Measurements from ENCODE around the gene ADAT1.
"Not testable (repeated sequence)": the region's sequence is repeated elsewhere in the genome, so short reads cannot be mapped to it uniquely, and the experiment has no call there.

Gene ADAT1

GRCh38 chr16:75620326-75621169, 2.5 kb downstream of the ADAT1 start:
- peak; percentile 20 for DNase-seq (ENCODE audit: low read depth)

DNA sequence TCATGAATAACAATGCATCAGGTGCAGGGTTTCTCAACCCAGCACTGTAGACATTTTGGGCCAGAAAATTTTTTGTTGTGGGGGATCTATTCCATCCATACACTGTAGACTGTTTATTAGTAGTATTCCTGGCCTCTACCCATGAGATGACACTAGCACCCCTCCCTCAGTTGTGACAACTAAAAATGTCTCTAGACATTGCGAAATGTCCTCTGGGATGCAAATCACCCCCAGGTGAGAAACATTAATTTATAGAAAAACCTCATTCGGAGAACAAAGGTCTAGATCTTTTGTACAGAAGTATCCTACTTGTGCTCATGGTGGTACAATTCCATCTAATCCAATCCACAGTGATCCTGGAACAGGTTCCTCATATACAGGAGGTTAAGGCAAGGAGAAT, 4.3 kb downstream of the ADAT1 start:
- no peak for DNase-seq (ENCODE audit: low read depth)

- no peak for DNase-seq (ENCODE audit: low read depth)
Measured at GRCh38 chr16:75617121-75617520, 6.0 kb downstream of the ADAT1 start.

GRCh38 chr16:75616521-75617010, 6.5 kb downstream of the ADAT1 start:
- DNase-seq (ENCODE audit: low read depth) = no peak

DNA sequence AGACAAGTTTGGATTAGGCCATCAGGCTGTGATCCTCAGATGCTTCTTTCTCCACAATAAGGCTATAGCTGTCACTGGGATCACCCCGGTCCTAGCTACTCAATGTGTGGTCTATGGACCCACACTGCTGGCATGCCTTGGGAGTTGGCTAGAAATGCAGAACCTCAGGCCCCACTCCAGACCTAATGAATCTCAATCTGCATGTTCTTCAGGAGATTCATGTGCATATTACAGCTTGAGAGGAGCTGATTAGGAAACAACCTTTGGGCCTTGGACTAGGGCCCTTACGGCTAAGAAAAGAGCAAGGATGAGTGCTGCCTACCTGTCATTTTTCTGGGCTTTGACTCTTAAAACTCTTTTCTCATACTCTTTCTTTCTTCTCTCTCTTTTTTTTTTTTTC, 7.5 kb downstream of the ADAT1 start:
- no peak for DNase-seq (ENCODE audit: low read depth)

DNA sequence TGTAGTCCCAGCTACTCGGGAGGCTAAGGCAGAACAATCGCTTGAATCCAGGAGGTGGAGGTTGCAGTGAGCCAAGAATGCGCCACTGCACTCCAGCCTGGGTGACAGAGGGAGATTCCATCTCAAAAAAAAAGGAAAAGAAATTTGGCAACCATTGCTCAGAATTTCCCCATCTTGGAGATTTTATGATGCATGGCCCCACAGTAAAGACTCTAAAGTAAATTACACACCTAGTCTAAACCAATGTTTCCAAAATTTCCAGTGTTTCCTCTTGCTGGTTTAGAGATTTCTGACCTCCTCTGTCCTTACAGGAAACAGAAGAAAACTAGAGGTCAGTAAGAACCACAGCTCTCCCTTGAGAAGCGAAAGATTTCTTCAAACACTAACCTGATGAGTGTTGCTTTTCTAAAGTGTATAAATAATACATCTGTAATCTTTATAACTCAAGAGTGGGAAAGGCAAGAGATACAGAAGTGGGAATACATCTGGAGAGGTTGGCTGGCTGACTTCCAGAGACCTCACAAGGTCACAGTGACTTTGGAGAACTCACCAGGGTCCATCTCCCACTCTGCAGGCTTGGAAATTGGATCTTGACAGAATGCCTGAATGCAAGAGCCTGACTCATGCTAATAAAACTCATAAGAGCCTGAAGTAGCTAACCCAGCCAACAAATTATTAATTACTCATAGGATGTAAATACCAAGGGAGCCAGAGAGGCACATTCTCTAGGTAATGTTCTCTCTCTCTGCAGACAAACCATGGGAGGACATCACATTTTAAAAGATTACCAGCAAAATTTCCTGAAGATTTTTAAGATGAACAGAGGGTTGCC, 8.8 kb downstream of the ADAT1 start:
- DNase-seq (ENCODE audit: low read depth) = no peak

- no peak for DNase-seq (ENCODE audit: low read depth)
Measured at GRCh38 chr16:75606507-75606906, 16.6 kb downstream of the ADAT1 start.

DNA sequence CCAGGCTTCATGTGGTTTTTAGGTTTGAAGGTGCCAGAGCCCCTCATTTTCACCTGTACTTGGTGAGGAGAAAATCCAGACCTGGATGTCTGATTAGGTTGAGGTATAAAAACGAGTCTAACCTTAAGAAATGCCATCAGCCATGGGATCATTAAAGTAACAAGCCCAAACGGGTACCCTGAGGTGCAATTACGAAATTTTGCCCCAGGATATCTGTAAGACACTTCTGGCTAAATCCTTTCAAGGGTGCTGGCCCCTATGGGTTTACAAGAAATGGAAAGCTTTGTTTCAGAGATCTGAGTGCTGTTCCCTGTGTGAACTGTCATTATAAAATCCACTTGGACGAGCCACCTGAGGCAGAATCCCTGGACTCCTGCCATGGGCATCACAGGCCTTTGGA, 19.8 kb downstream of the ADAT1 start:
- no peak for DNase-seq (ENCODE audit: low read depth)

DNA sequence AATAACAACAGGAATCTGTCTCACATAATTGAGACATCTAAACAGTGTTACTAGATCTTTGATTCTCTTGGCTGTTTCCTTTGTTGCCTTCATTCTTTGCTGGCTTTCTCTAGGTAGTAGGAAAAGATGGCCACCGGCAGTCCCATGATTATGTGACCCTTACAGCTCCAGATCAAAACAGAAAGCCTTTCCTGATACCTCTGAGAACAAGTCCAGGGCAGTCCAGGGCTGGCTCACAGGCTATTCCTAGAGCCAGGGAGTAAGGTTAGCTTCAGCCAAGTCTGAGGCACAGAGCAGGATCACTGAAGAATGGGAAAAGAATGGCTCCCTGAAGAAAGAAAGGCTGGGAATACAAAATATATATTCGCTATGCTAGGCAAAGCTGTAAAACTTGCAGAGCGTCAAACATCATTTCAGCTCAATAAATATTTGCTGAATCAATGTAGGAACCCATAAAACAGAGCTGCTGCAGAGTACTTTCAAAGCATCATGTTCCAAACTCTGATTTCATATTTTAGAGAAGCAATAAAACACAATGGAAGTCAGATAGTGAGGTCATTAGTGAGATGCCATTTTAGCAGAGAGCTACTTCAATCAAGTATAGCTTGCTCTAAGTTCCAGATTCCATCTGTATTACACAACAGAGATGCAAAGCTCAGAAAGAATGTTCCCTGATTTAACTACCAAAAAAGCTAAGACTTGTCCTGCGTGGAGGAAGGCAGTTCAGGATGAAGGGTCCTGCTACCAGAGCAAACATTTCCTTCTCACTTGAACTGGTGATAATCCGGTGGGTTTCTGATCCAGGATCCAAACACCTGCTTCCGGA, 23.4 kb downstream of the ADAT1 start:
- DNase-seq (ENCODE audit: low read depth) = no peak

- no peak for DNase-seq (ENCODE audit: low read depth)
Measured at GRCh38 chr16:75593825-75594820, 29.0 kb downstream of the ADAT1 start.

DNA sequence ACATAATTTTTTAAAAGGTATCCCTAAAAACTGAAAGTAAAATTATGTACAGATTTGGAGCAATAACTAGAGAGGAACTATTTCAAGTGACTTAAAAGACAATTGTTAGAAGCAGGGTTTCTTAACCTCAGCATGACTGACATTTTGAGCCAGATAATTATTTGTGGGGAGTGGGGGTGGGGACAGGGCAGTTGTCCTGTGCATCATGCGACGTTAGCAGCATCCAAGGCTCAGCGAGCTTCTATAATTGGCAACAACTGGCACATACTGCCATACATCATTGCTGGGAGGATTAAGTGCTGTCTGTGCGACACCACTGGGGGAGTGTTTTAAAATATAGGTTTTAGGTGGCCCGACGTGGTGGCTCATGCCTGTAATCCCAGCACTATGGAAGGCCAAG, 29.8 kb downstream of the ADAT1 start:
- DNase-seq (ENCODE audit: low read depth) = no peak

- not testable (repeated sequence) for DNase-seq (ENCODE audit: low read depth)
Measured at GRCh38 chr16:75591927-75592326, 31.2 kb downstream of the ADAT1 start.

GRCh38 chr16:75590920-75591843, 31.9 kb downstream of the ADAT1 start:
- DNase-seq (ENCODE audit: low read depth) = no peak

GRCh38 chr16:75589306-75589705, 33.8 kb downstream of the ADAT1 start:
- DNase-seq (ENCODE audit: low read depth) = no peak

DNA sequence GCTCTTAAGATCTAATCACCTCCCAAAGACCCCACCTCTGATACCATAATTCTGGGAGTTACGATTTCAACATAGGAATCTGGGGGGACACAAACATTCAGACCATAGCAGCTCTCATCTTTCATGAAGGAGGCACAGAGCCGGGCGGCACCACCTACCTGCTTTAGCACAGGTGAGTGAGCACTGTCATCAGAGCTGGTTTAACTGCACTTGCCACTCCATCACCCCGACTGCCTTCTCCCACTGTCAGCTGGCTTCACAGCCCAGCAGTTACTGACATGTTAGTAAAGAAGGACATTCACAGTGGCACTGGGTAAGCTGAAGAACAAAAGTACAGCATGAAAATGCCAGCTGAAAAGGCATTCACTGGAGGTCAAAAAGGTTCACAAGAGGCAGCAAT, 34.4 kb downstream of the ADAT1 start:
- DNase-seq (ENCODE audit: low read depth) = no peak

GRCh38 chr16:75584108-75584507, 39.0 kb downstream of the ADAT1 start:
- no peak for DNase-seq (ENCODE audit: low read depth)

GRCh38 chr16:75579281-75579834, 43.7 kb downstream of the ADAT1 start:
- no peak for DNase-seq (ENCODE audit: low read depth)

GRCh38 chr16:75578725-75579124, 44.4 kb downstream of the ADAT1 start:
- DNase-seq (ENCODE audit: low read depth) = no peak

GRCh38 chr16:75578212-75578611, 44.9 kb downstream of the ADAT1 start:
- DNase-seq (ENCODE audit: low read depth) = no peak

Data from activated T-helper 1 cell treated with Interleukin-2 at 50 U/mL for 16 hours (primary cell).